Lung (tissue), 12 donors: ENCODE data around the gene SMYD2. TPM values are rescaled to one million over a fixed set of nuclear protein-coding genes. Genes with fewer than 3 reads are reported as not detected.

Source experiments
- ATAC-seq: fragments of 200-7000 bp; cut with Tn5 transposase; one replicate; pipeline ENCODE4 v1.9.1; 2020; ENCODE audit warnings: moderate number of reproducible peaks; ENCODE audit not compliant: insufficient read depth, low FRiP score
- DNase-seq, 3 donors: peaks; one replicate each; pipeline ENCODE4 v3.0.0-alpha.2; 2013 to 2017
- H3K27ac ChIP-seq, 2 donors: one replicate each; pipeline ENCODE4 v1.5.1; 2013; ENCODE audit warnings: mild to moderate bottlenecking in 2 of 2, moderate library complexity in 2 of 2, control low read depth in 1 of 2, inconsistent platforms in 1 of 2, low read depth in 1 of 2, low read length in 1 of 2
- H3K27me3 ChIP-seq, 3 donors: one replicate each; pipeline ENCODE4 v1.5.1; 2013; ENCODE audit warnings: low read length in 2 of 3; ENCODE audit not compliant: control insufficient read depth in 3 of 3, insufficient read depth in 3 of 3
- H3K36me3 ChIP-seq, 4 donors: one replicate each; pipeline ENCODE4 v1.5.1; 2013; ENCODE audit warnings: low read length in 4 of 4, mild to moderate bottlenecking in 1 of 4, moderate library complexity in 1 of 4; ENCODE audit not compliant: control insufficient read depth in 4 of 4, insufficient read depth in 4 of 4
- H3K4me1 ChIP-seq, 5 donors: one replicate each; pipeline ENCODE4 v1.5.1; 2013; ENCODE audit warnings: low read length in 5 of 5, mild to moderate bottlenecking in 2 of 5, moderate library complexity in 1 of 5; ENCODE audit not compliant: control insufficient read depth in 5 of 5, insufficient read depth in 5 of 5
- H3K4me3 ChIP-seq: one replicate; pipeline ENCODE4 v1.5.1; 2013; ENCODE audit warnings: mild to moderate bottlenecking, control low read depth, moderate library complexity
- H3K9ac ChIP-seq, 2 donors: one replicate each; pipeline ENCODE4 v1.5.1; 2013; ENCODE audit warnings: low read length in 2 of 2, control low read depth in 1 of 2; ENCODE audit not compliant: insufficient read depth in 1 of 2
- H3K9me3 ChIP-seq, 4 donors: one replicate each; pipeline ENCODE4 v1.5.1; 2013; ENCODE audit warnings: low read length in 3 of 4, mild to moderate bottlenecking in 1 of 4, moderate library complexity in 1 of 4; ENCODE audit not compliant: control insufficient read depth in 4 of 4, insufficient read depth in 3 of 4
- WGBS, 2 donors: extraction: QIAGEN DNeasy Blood & Tissue Kit; methylation state at CpG; one replicate each; pipeline ENCODE4 v1.1.7; 2013; 5-methylcytosine and 5-hydroxymethylcytosine counted together
- polyA plus RNA-seq, 2 donors: library from polyadenylated mRNA; stranded (reverse); fragments of 200-250 nt; gene quantifications; one replicate each; pipeline ENCODE4 v1.2.1, GENCODE V29; 2013
- total RNA-seq, 2 donors: library from RNA; depleted of rRNA in 1 of 2; stranded (reverse); fragments of >200 nt in 1 of 2; gene quantifications; one replicate each; pipeline ENCODE4 v1.2.1, GENCODE V29; 2014 to 2021
- TF ChIP-seq, protein P1 (sequence below): IDR thresholded peaks from 2 replicates; pipeline ENCODE4 v1.5.1; 2012; ENCODE audit warnings: mild to moderate bottlenecking; ENCODE audit errors: control extremely low read depth, extremely low read depth
- donor health status: control.
- donor health status: control.
- donor health status: Bipolar disorder and iron deficiency.
- donor health status: healthy.
- donor health status: DM: yes; HTN: yes; CAD: no.

SMYD2 gene
- total and polyA plus RNA-seq, 4 donors = 20.6 to 48.6 (median 28.2) TPM

DNA sequence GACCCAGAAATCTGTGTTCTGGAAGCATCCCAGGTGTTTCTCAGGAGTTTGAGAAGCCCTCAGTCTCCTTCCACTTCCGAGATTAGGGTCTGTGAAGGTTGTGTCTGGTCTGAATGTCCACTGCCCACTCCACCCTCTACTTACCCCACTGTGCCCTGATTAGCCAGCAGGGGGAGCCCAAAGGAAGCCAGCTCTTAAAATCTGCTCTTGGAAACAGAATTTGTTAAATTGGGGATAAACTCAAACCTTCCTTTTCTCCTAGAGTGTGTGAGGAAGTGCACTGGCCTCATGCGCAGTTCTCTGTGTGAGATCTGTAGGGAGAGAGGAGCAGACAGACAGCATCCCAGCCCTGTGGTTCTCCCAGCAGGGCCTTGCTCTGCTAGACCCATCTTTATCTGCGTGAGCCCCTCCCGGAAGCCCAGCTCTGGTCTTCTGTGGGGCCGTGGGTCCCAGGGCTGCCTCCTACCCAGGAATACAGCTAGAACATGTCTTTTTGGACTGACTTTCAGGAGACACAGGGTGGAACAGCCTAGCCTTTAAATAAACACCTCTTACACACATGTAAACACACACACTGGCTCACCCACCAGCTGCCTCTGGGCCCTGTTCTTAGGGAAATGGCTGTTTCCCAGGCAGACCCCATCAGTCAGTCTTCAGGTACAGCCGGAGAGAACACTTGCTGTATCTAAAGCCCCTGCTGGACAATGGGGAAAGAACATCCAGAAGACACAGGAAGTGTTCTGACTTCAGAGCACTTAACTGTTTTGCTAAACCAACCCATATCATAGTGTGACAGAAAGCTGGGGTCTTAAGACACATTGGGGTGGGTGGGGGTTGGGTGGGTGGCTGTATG is 52.2 kb downstream of the SMYD2 start:
- TF ChIP-seq, protein P1, sequence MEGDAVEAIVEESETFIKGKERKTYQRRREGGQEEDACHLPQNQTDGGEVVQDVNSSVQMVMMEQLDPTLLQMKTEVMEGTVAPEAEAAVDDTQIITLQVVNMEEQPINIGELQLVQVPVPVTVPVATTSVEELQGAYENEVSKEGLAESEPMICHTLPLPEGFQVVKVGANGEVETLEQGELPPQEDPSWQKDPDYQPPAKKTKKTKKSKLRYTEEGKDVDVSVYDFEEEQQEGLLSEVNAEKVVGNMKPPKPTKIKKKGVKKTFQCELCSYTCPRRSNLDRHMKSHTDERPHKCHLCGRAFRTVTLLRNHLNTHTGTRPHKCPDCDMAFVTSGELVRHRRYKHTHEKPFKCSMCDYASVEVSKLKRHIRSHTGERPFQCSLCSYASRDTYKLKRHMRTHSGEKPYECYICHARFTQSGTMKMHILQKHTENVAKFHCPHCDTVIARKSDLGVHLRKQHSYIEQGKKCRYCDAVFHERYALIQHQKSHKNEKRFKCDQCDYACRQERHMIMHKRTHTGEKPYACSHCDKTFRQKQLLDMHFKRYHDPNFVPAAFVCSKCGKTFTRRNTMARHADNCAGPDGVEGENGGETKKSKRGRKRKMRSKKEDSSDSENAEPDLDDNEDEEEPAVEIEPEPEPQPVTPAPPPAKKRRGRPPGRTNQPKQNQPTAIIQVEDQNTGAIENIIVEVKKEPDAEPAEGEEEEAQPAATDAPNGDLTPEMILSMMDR = peak; percentile 42
- no peak overlapping the region for H3K4me3 ChIP-seq
- WGBS, 2 donors = 76% methylated on average over 6 of the region's 6 CpGs
- H3K27ac ChIP-seq = no peak overlapping the region
- no peaks in the 10 kb centered on the region for H3K9me3 ChIP-seq
- DNase-seq (peak; percentile 56 to 67 (median 59)), ATAC-seq (peak; percentile 48)
- no peak overlapping the region for H3K9ac ChIP-seq
- peaks cover 0 to 6% (median 3%) of the 10 kb centered on the region in 5 donors for H3K4me1 ChIP-seq
- H3K36me3 ChIP-seq = peaks cover 7 to 24% (median 14%) of the 10 kb centered on the region in 4 donors
- no peaks in the 10 kb centered on the region for H3K27me3 ChIP-seq

DNA sequence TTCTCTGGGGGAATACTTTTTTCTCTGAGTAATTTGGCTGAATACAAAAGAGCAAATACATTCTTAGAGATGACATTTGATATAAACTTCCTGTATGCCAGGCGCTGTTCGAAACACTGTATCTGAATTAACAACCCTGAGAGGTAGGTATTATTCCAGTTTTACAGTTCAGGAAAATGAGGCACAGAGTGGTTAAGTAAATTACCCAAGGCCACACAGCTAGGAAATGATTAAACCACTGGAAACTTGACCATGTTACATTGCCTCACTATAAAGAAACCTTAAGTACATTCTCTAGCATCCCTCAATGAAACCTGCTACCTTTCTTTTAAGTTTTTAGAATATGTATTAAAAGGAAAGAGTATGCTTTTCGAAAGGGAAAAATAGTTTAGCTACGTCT is 54.6 kb downstream of the SMYD2 start:
- Histone ChIP-seq H3K9me3 (no peaks in the 10 kb centered on the region), H3K4me3 (no peak overlapping the region), H3K27me3 (no peaks in the 10 kb centered on the region), H3K4me1 (peaks cover 0 to 10% (median 3%) of the 10 kb centered on the region in 5 donors), H3K9ac (no peak overlapping the region), H3K36me3 (peaks cover 2 to 19% (median 6%) of the 10 kb centered on the region in 4 donors), H3K27ac (no peak overlapping the region)
- DNase-seq = no peak
- 91 to 92% methylated on average over 4 of the region's 4 CpGs for WGBS, 2 donors
- TF ChIP-seq, protein P1 = no peak
- ATAC-seq = no peak

DNA sequence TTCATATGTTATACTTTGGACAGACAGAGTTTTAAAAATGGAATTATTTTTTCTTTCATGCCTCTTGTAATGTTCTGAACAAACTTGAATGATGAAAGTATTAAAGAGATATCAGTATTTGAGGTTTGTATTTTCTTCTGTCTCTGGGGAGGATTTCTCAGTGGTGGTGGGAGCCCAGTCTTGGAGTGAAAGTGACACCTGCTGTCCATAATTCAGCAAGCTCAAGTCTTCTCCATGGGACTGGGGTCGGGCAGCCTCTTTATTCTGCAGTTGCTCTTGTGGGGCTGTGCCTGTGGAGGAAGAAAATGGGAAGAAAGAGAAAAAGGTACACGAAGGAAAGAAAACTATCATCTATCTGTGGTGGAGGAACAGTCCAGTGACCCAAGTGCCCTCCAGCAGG is 56.1 kb downstream of the SMYD2 start:
- Histone ChIP-seq H3K4me1 (peaks cover 0 to 10% (median 3%) of the 10 kb centered on the region in 5 donors), H3K9ac (no peak overlapping the region), H3K27ac (peak overlapping the region; percentile 13 to 52), H3K36me3 (peaks cover 2 to 7% (median 5%) of the 10 kb centered on the region in 4 donors), H3K27me3 (no peaks in the 10 kb centered on the region), H3K4me3 (no peak overlapping the region), H3K9me3 (no peaks in the 10 kb centered on the region)
- TF ChIP-seq, protein P1 = no peak
- no peak for ATAC-seq
- WGBS, 2 donors = 39 to 89% methylated on average over 2 of the region's 2 CpGs
- DNase-seq = no peak
